ENCODE results near the gene NUTM1. TPM values are rescaled to one million over a fixed set of nuclear protein-coding genes. Genes with fewer than 3 reads are reported as not detected.

The NUTM1 gene
- total and polyA plus RNA-seq, 2 of the 13 experiments (the other 11 are each of a cell fraction or from before 2014, with no cell fraction given), result not detected

DNA sequence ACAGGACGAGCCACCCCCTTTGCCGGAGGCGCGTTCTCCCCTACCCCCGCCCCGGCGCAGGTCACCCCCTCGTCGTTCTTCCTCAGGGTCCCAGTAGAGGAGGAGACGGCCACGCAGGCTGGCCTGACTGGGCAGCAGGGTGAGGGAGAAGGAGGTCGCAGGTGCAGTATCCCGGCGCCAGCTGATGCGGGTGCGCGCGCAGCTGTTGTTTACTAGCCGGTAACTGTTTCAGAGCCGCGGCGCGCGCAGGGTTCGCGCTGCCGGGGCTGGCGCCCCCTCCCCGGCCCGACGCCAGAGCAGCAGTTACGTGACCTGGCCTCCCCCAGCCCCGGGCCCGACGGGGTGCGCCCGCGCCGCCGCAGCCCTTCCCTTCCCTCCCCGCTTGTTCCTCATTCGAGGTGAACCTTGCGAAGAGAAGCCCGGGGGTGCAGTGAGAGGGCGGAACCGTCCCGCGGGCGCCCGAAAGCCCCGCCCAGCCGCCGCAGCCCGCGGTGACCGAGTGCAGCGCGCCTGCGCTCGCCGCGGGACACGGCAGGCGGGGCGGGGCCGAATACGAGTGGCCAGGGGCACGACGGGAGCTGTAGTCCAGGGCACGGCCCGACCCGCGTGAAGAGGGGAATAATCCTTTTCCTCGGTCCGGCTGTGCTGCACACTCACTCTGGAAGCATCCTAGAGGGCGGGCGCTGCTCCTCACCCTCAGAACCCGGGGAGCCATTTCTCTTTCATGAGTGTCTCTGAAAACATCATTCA is 5.4 kb upstream of the NUTM1 start, which contains the start of gene SLC12A6:
TSS of gene SLC12A6 (minus strand) at position 225 of the 750 bp plus-strand sequence. CDS start 1,101 bp downstream, outside the sequence.
- ATAC-seq, result peak; percentile 95
- Histone ChIP-seq H3K9me3 (ENCODE audit: low read length) (no peaks in the 10 kb centered on the region), H3K4me1 (ENCODE audit: insufficient read depth, low read length) (peaks cover 48% of the 10 kb centered on the region), H3K9ac (ENCODE audit: insufficient read depth, low read depth, low read length) (peak within 1 kb of the TSS; percentile 81), H4K20me1 (ENCODE audit: insufficient read depth, low read length) (no peaks in the 10 kb centered on the region), H3K4me2 (ENCODE audit: low read depth, low read length) (peak within 1 kb of the TSS; percentile 93), H3K79me2 (ENCODE audit: insufficient read depth, low read length) (peaks cover 16% of the 10 kb centered on the region), H3K27me3 (ENCODE audit: control insufficient read depth in 1 of 2, insufficient read depth in 2 of 2, low read length in 2 of 2) (no peaks in the 10 kb centered on the region; a peak in 1 of 5 replicates), H3K36me3 (replicated peaks in 1 of 2; ENCODE audit: control insufficient read depth in 1 of 2, insufficient read depth in 2 of 2, low read length in 2 of 2) (peaks cover 0 to 3% of the 10 kb centered on the region in 2 experiments; a peak in 1 of 5 replicates), H3K27ac (ENCODE audit: extremely low read length, insufficient read depth, low read length) (peak within 1 kb of the TSS; percentile 78), H3K4me3 (replicated peaks in 1 of 3; ENCODE audit: insufficient read depth in 1 of 3, low read depth in 2 of 3, low read length in 3 of 3) (peak within 1 kb of the TSS; percentile 83 to 97 (median 83)), H2AFZ (ENCODE audit: low read length) (no peak within 1 kb of the TSS)
- no peak for FAIRE-seq
- peak; percentile 78 for DNase-seq (ENCODE audit: low spot score)
- CTCF ChIA-PET (ENCODE audit: low intra/inter-chr PET ratio, low total read pairs), result no interaction called here
- POLR2A ChIA-PET, result interaction anchor here (0.9 to 1.9 kb wide), 7 partner anchors 10 to 632 kb away, joined by 3 to 16 read pairs (median 5); partner anchors contain the start of genes AQR, GOLGA8B and KATNBL1
- under 1% methylated on average over 36 of the region's 78 CpGs for WGBS (ENCODE audit: low lambda C conversion rate)
- intact Hi-C loops (cut with micrococcal nuclease; ENCODE audit: unreplicated experiment), result loop anchor here (2.0 kb wide), 1 partner anchor 97 kb away; no protein-coding TSS in a partner anchor
- in situ Hi-C loops (cut with HindIII; ENCODE audit: extremely low pct_ligation_motif_present, low pct_unique_long_range_greater_than_20kb), result no loop called here
- BruUV-seq (replicated peaks), result no TSS peak
- peak; percentile 61 for TF ChIP-seq SUZ12 (IDR thresholded peaks at IDR 0.05; ENCODE audit: low read depth, low read length)
- TF ChIP-seq MED1 (CRISPR knock-in tag; IDR thresholded peaks at IDR 0.05), result peak; percentile 41; the same call in 1 of the 2 replicates
- TF ChIP-seq SALL1 (CRISPR knock-in tag; IDR thresholded peaks at IDR 0.05), result peak; percentile 81; the same call in 1 of the 2 replicates
- TF ChIP-seq SP4 (CRISPR knock-in tag; IDR thresholded peaks at IDR 0.05), result peak; percentile 54; the same call in 1 of the 2 replicates
- TF ChIP-seq PHF21A (CRISPR knock-in tag; IDR thresholded peaks at IDR 0.05), result peak; percentile 31; the same call in 1 of the 2 replicates
- peak; percentile 47; the same call in 1 of the 2 replicates for TF ChIP-seq PHF20 (CRISPR knock-in tag; IDR thresholded peaks at IDR 0.05)
- no peak for TF ChIP-seq CCDC6 (CRISPR knock-in tag; IDR thresholded peaks at IDR 0.05)
- TF ChIP-seq, protein P1, sequence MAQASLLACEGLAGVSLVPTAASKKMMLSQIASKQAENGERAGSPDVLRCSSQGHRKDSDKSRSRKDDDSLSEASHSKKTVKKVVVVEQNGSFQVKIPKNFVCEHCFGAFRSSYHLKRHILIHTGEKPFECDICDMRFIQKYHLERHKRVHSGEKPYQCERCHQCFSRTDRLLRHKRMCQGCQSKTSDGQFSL (CRISPR knock-in tag; IDR thresholded peaks at IDR 0.05), result 0 out of 2 replicates have a peak, but pooled peaks have one; percentile 23
- TF ChIP-seq ZNF788 (CRISPR knock-in tag; IDR thresholded peaks at IDR 0.05; ENCODE audit: borderline replicate concordance), result peak; percentile 57; the same call in 1 of the 2 replicates
- TF ChIP-seq, protein P2, sequence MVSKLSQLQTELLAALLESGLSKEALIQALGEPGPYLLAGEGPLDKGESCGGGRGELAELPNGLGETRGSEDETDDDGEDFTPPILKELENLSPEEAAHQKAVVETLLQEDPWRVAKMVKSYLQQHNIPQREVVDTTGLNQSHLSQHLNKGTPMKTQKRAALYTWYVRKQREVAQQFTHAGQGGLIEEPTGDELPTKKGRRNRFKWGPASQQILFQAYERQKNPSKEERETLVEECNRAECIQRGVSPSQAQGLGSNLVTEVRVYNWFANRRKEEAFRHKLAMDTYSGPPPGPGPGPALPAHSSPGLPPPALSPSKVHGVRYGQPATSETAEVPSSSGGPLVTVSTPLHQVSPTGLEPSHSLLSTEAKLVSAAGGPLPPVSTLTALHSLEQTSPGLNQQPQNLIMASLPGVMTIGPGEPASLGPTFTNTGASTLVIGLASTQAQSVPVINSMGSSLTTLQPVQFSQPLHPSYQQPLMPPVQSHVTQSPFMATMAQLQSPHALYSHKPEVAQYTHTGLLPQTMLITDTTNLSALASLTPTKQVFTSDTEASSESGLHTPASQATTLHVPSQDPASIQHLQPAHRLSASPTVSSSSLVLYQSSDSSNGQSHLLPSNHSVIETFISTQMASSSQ (IDR thresholded peaks at IDR 0.05; ENCODE audit: low read depth), result no peak
- TF ChIP-seq, protein P2 (CRISPR knock-in tag; IDR thresholded peaks at IDR 0.05; ENCODE audit: borderline replicate concordance), result 0 out of 2 replicates have a peak, but pooled peaks have one; percentile 22
- TF ChIP-seq ATF7-NPFF (CRISPR knock-in tag; IDR thresholded peaks at IDR 0.05; ENCODE audit: low read depth), result peak; percentile 61; the same call in 1 of the 2 replicates
- TF ChIP-seq, protein P3, sequence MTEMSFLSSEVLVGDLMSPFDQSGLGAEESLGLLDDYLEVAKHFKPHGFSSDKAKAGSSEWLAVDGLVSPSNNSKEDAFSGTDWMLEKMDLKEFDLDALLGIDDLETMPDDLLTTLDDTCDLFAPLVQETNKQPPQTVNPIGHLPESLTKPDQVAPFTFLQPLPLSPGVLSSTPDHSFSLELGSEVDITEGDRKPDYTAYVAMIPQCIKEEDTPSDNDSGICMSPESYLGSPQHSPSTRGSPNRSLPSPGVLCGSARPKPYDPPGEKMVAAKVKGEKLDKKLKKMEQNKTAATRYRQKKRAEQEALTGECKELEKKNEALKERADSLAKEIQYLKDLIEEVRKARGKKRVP (CRISPR knock-in tag; IDR thresholded peaks at IDR 0.05), result no peak
- TF ChIP-seq AGO2 (optimal IDR thresholded peaks at IDR 0.05; ENCODE audit: low read depth, low read length), result peak; percentile 96
- TF ChIP-seq ZNF652 (CRISPR knock-in tag; IDR thresholded peaks at IDR 0.05; ENCODE audit: borderline replicate concordance, low read depth), result peak; percentile 74
- TF ChIP-seq, protein P4, sequence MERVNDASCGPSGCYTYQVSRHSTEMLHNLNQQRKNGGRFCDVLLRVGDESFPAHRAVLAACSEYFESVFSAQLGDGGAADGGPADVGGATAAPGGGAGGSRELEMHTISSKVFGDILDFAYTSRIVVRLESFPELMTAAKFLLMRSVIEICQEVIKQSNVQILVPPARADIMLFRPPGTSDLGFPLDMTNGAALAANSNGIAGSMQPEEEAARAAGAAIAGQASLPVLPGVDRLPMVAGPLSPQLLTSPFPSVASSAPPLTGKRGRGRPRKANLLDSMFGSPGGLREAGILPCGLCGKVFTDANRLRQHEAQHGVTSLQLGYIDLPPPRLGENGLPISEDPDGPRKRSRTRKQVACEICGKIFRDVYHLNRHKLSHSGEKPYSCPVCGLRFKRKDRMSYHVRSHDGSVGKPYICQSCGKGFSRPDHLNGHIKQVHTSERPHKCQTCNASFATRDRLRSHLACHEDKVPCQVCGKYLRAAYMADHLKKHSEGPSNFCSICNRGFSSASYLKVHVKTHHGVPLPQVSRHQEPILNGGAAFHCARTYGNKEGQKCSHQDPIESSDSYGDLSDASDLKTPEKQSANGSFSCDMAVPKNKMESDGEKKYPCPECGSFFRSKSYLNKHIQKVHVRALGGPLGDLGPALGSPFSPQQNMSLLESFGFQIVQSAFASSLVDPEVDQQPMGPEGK (CRISPR knock-in tag; IDR thresholded peaks at IDR 0.05), result peak; percentile 60
